Femur (tissue), 1 donor: ENCODE results near the gene FILIP1L.
A peak's percentile ranks its signal among the peaks of the same experiment; 100 is the strongest.

Experiments used
- DNase-seq: peaks from one replicate; pipeline ENCODE4 v3.0.0-alpha.2; 2017

The FILIP1L gene

GRCh38 chr3:100040451-100041225, 73.7 kb downstream of the FILIP1L start:
- no peak for DNase-seq

GRCh38 chr3:100039075-100039474, 75.2 kb downstream of the FILIP1L start:
- DNase-seq = no peak

DNA sequence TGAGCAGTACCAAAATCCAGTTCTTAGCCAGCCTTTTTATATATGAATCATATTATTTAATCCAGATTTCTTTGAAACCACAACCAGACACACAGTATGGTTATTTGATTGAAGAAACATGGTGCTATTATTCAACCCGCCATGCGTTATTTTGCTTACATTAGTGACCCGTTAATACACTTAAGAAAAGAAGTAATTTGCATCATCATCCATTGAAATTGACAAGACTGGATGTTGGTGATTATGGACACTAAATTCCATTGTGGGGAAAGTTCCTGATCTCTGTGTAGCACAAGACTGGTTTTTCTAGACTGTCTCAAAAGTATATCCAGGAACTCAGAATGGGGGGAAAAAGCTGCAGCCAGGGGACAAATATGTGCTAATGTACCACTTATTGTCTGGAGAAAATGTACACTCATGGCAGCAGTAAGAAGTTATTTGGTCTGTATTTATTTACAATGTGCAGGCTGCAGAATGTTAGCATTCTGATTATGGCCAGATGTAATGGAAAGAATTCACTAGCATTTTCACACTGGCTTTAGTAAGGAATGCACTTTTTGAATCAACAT, 80.3 kb downstream of the FILIP1L start:
- no peak for DNase-seq

- DNase-seq = peak; percentile 38
Observed at GRCh38 chr3:100033184-100033583, 81.1 kb downstream of the FILIP1L start.

DNA sequence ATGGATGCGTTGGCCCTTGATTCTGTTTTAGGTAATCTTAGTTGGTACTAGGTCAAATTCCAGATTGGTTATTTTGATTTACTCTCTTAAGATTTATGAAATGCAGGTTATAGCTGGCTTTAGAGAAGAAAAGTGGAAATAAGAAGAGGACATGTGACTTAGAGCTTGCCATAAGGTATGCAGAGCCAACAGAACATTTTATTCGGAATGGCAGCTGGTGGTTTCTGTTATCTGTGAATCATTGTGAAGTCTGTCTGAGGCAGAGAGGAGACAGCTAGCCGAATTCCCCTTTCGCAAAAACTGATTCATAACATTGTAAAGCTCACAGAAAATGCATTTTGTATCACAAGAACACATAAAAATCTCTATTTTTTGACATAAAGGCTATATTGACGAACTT, 82.1 kb downstream of the FILIP1L start:
- DNase-seq = no peak

DNA sequence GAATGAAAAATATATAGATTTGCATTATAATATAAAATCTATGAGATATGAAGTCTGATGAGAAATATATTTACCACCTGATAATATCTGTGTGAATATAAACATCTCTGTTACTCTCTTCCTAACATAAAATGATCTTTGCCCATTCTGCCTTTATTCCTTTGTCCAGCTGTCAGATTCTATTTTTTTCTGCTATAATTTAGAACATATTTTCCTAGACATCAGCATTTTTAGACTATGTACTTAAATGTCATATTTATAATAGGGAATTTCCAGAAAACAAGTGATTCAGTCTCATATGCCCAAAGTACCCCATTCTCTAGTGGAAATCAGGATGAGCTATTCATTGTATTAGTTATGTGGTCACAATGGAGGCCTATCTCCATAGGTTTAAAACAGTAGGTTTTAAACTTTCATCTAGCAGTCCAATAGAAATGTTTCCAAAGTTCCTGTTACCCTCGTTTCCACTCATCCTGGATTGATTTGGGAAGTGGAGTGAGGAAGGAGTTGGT, 83.3 kb downstream of the FILIP1L start:
- DNase-seq = no peak

GRCh38 chr3:100030346-100030745, 84.0 kb downstream of the FILIP1L start:
- DNase-seq = no peak

GRCh38 chr3:100029689-100030088, 84.6 kb downstream of the FILIP1L start:
- no peak for DNase-seq

DNA sequence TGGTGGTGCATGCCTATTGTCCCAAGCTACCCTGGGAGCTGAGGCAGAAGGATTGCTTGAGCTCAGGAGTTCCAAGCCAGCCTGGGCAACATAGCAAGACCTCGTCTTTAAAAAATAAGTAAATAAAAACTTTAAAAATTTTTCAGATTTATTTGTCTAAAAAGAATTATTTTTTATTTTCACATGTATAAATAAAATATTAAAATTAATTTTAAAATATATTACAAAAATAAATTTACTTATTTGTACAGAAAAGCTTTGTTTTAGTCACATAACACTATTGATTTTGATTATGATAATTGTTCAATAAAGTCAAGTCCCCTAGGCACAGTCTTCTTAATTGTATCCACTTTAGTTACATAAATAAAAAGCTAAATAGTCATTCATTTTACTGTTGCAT, 85.2 kb downstream of the FILIP1L start:
- DNase-seq = no peak

DNA sequence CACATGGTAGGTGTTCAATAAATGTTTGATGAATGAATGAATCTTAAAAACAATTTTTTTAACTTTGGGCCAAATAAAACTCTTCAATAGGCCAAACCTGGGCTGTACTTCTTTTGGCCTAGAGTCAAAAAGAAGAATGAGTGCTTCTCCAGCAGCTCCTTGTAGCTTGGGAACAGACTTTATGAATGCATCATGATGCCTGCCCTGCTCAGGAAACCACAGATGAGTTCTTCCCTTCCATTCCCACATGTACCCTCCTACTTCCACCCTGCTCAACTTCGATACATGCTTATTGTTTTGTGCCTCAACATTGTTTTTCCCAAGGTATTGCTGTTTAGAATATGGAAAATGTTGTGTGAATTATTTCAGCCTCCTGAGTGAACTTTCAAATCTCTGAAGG, 87.0 kb downstream of the FILIP1L start:
- DNase-seq = no peak

DNA sequence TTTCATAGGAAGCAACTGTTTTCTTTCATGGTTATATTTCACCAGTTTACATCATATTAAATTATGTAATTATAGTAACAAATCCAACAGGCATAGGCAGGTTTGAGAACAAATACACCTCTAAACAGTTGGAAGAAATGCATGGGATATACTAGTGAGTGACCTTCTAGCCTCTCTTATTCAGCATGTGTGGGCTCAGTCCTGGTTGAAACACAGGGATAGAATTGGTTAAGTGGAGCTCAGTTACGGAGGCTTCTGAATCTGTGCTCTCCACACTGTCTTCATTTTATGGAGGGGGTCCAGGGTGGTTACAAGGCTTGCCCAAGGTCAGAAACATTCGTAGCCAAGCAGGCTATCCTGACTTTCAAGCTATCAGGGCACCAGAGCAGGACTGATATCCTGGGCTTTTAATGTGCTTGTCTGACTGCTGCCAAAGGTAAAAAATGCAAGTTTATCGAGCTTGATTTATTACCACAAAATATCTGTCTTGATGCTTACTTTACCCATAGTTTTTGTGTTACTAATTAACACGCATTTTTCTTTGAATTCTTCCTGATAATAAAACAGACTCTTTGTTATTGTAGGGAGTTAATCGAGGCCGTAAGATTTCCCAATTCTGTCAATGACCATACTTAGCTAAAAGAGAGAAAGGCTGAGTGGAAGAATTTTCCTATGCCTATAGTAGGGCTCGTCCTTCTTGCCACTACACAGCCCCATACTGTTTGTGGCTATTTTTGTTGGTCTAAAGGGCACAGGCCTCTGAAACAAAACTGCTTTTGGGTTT, 89.6 kb downstream of the FILIP1L start:
- no peak for DNase-seq

DNA sequence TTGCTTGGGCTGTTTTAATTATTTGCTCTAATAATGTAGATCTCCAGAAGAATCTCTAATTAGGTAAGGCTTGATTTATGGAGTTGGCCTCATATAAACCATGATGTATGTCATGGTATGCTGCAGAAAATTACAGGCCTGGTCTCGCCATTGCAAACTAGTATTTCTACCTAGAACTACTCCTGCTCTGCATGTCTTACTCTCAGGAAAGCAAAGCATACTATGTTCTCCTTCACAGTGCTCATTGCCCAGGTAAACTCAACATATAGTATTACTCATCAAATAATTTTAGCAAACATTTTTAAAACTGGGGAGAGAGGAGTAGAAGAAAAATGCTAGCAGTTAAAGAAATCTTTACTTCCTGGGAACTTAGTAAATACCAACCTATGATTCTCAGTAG, 90.7 kb downstream of the FILIP1L start:
- DNase-seq = no peak

GRCh38 chr3:100023150-100023549, 91.2 kb downstream of the FILIP1L start:
- peak; percentile 48 for DNase-seq

- DNase-seq = no peak
Observed at GRCh38 chr3:100022506-100022905, 91.8 kb downstream of the FILIP1L start.

DNA sequence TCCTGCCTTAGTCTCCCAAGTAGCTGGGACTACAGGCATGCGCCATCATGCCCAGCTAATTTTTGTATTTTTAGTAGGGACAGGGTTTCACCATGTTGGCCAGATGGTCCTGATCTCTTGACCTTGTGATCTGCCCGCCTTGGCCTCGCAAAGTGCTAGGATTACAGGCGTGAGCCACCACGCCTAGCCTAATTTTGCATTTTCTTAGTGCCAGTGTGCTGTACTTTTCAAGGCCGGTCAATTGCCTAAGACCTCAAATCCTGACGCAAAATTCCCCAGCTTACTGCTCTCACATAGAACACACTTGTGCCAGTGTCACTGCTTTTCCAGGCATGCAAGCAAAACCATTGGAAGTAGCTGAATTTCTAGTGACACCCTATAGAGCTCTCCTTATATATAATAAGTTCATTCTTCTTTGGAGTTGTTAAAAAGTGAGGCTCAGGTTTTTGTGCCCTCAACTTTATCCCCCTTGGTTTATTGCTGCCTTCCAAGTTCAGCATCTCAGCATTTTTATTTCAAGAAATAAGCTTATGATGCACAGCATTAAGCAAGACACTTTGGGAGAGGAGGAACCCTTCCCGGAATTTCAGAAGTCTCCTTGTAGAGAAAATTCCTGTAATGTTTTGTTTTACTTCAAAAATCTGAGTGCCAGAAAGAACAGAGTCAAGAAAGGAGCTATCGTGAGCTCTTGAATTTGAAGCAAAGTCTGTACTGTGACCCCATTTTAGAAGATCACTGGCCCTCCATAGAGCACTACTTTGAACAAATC, 93.2 kb downstream of the FILIP1L start:
- DNase-seq = no peak

GRCh38 chr3:100019719-100020118, 94.6 kb downstream of the FILIP1L start:
- DNase-seq = no peak

- DNase-seq = no peak
Observed at GRCh38 chr3:100018806-100019205, 95.5 kb downstream of the FILIP1L start.

- DNase-seq = no peak
Observed at GRCh38 chr3:100010087-100010417, 104.2 kb downstream of the FILIP1L start.

GRCh38 chr3:100009276-100010086, 104.8 kb downstream of the FILIP1L start:
- DNase-seq = no peak

DNA sequence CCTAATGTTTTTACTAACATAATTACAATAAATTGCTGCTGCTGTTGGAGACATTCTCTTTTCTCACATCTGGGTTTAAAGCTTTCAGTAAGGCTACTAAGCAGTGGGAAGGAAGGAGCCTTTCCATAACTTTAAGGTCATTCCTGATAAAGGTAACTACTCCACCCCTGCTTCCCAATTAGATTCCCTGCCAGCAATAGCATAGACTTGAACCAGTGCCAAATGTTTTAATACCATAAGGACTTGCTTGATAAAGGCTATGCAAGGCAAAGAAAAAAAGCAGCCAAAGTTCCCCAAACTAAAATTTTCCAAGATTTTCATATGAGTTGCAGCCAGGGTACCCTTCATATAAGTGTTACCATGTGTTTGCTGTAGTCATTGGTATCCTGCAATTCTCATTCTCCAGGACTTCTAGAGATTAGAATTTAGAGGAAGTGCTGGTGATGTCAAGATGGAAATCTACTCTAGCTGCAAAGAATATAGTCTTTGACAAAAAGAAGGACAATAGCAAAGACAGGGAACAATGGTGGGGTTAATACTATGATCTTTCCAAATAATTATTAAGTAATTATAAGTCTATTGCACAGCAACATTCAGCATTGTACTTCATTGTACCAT, 106.1 kb downstream of the FILIP1L start:
- no peak for DNase-seq

GRCh38 chr3:100007313-100007712, 107.0 kb downstream of the FILIP1L start:
- no peak for DNase-seq
